SK-N-SH treated with all-trans-retinoic acid at 6 μM for 48 hours (cell line): ENCODE measurements around the gene LDHAL6B.

Experiments used
- ATAC-seq: fragments of 200-7000 bp; cut with Tn5 transposase; 3 replicates; pipeline ENCODE4 v1.9.1; 2020; ENCODE audit warnings: mild to moderate bottlenecking, moderate library complexity
- ARNTL ChIP-seq: fragments of 450-650 bp; formaldehyde crosslinking; IDR thresholded peaks from 2 replicates; pipeline ENCODE4 v1.5.0; 2020; ENCODE audit warnings: low read depth, mild to moderate bottlenecking, moderate library complexity, borderline replicate concordance
- BACH2 ChIP-seq: fragments of 250-450 bp; sonication (Bioruptor Pico); IDR thresholded peaks from 2 replicates; pipeline ENCODE4 v1.9.0; 2021; ENCODE audit warnings: mild to moderate bottlenecking, borderline replicate concordance
- CSDC2 ChIP-seq: fragments of 250-450 bp; sonication (Bioruptor Pico); IDR thresholded peaks from 2 replicates; pipeline ENCODE4 v1.5.0; 2020; ENCODE audit warnings: mild to moderate bottlenecking, moderate library complexity
- ESRRG ChIP-seq: fragments of 250-450 bp; sonication (Bioruptor Pico); IDR thresholded peaks from 2 replicates; pipeline ENCODE4 v1.6.1; 2021; ENCODE audit warnings: mild to moderate bottlenecking
- GLIS3 ChIP-seq: fragments of 250-450 bp; sonication (Bioruptor Pico); IDR thresholded peaks from 2 replicates; pipeline ENCODE4 v1.5.0; 2020; ENCODE audit warnings: mild to moderate bottlenecking, moderate library complexity
- ISL1 ChIP-seq: fragments of 250-450 bp; sonication (Bioruptor Pico); IDR thresholded peaks from 2 replicates; pipeline ENCODE4 v2.1.2; 2022; ENCODE audit warnings: mild to moderate bottlenecking, moderate library complexity
- OSR1 ChIP-seq: fragments of 250-450 bp; sonication (Bioruptor Pico); IDR thresholded peaks from 2 replicates; pipeline ENCODE4 v1.8.0; 2022; ENCODE audit warnings: moderate library complexity, mild to moderate bottlenecking, inconsistent platforms
- PPARA ChIP-seq: fragments of 250-450 bp; sonication (Bioruptor Pico); IDR thresholded peaks from 2 replicates; pipeline ENCODE4 v1.5.0; 2020; ENCODE audit warnings: mild to moderate bottlenecking, borderline replicate concordance
- RARB ChIP-seq: fragments of 250-450 bp; sonication (Bioruptor Pico); IDR thresholded peaks from 2 replicates; pipeline ENCODE4 v1.8.0; 2021; ENCODE audit warnings: mild to moderate bottlenecking, moderate library complexity
- SNAI2 ChIP-seq: fragments of 250-450 bp; sonication (Bioruptor Pico); IDR thresholded peaks from 2 replicates; pipeline ENCODE4 v1.5.0; 2020; ENCODE audit warnings: mild to moderate bottlenecking, moderate library complexity
- TCF4 ChIP-seq: fragments of 250-450 bp; sonication (Bioruptor Pico); IDR thresholded peaks from 2 replicates; pipeline ENCODE4 v1.8.0; 2021; ENCODE audit warnings: mild to moderate bottlenecking, moderate library complexity, borderline replicate concordance
- TOX ChIP-seq: fragments of 250-450 bp; sonication (Bioruptor Pico); IDR thresholded peaks from 2 replicates; pipeline ENCODE4 v1.8.0; 2021; ENCODE audit warnings: mild to moderate bottlenecking, moderate library complexity, borderline replicate concordance
- ZC3H10 ChIP-seq: fragments of 250-450 bp; sonication (Bioruptor Pico); IDR thresholded peaks from 2 replicates; pipeline ENCODE4 v1.5.1; 2021; ENCODE audit warnings: mild to moderate bottlenecking, moderate library complexity
- ZFP3 ChIP-seq: fragments of 250-450 bp; sonication (Bioruptor Pico); IDR thresholded peaks from 2 replicates; pipeline ENCODE4 v1.5.0; 2020; ENCODE audit warnings: mild to moderate bottlenecking, moderate library complexity
- ZNF565 ChIP-seq: fragments of 450-650 bp; formaldehyde crosslinking; conservative IDR thresholded peaks from 2 replicates; pipeline ENCODE4 v1.5.0; 2020; ENCODE audit warnings: low read depth, mild to moderate bottlenecking, moderate library complexity
- ZNF70 ChIP-seq: fragments of 450-650 bp; formaldehyde crosslinking; IDR thresholded peaks from 2 replicates; pipeline ENCODE4 v1.5.0; 2020; ENCODE audit warnings: mild to moderate bottlenecking, moderate library complexity
- TF ChIP-seq, protein P1 (sequence below): fragments of 250-450 bp; sonication (Bioruptor Pico); IDR thresholded peaks from 2 replicates; pipeline ENCODE4 v1.8.0; 2020; ENCODE audit warnings: mild to moderate bottlenecking, moderate library complexity, borderline replicate concordance
- TF ChIP-seq, protein P2 (sequence below): fragments of 250-450 bp; sonication (Bioruptor Pico); IDR thresholded peaks from 2 replicates; pipeline ENCODE4 v1.5.1; 2021; ENCODE audit warnings: mild to moderate bottlenecking, moderate library complexity
- TF ChIP-seq, protein P3 (sequence below): fragments of 250-450 bp; sonication (Bioruptor Pico); IDR thresholded peaks from 2 replicates; pipeline ENCODE4 v1.5.1; 2020; ENCODE audit warnings: low read depth, mild to moderate bottlenecking, moderate library complexity
- TF ChIP-seq, protein P4 (sequence below): fragments of 250-450 bp; sonication (Bioruptor Pico); IDR thresholded peaks from 2 replicates; pipeline ENCODE4 v1.8.0; 2021; ENCODE audit warnings: low read depth, mild to moderate bottlenecking, moderate library complexity, borderline replicate concordance

The LDHAL6B gene

DNA sequence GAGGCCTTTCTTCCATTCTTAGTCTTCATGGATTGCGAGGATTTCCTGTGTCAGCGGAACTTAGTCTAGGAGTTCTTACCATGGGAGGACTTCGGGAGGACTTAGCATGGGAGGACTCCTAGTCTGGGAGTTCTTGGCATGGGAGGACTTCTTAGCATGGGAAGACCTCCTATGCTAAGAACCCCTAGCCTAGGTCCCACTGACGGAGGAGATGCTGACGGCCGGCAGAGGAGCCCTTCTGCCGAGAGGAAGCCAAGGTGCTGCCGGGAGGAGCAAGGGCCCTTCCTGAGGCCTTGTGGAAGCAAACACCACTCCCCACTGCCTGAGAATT is 35.6 kb upstream of the LDHAL6B start:
- ATAC-seq, result no peak
- TF ChIP-seq ESRRG (CRISPR knock-in tag), result no peak
- TF ChIP-seq SNAI2 (CRISPR knock-in tag), result no peak
- TF ChIP-seq ZNF565, result no peak
- no peak for TF ChIP-seq TOX
- TF ChIP-seq ARNTL (CRISPR knock-in tag), result no peak
- TF ChIP-seq CSDC2 (CRISPR knock-in tag), result no peak
- no peak for TF ChIP-seq BACH2 (CRISPR knock-in tag)
- no peak for TF ChIP-seq TCF4 (CRISPR knock-in tag)
- TF ChIP-seq ZFP3 (CRISPR knock-in tag), result no peak
- TF ChIP-seq OSR1, result no peak
- TF ChIP-seq ZC3H10 (CRISPR knock-in tag), result no peak

- no peak for ATAC-seq
- TF ChIP-seq, protein P1, sequence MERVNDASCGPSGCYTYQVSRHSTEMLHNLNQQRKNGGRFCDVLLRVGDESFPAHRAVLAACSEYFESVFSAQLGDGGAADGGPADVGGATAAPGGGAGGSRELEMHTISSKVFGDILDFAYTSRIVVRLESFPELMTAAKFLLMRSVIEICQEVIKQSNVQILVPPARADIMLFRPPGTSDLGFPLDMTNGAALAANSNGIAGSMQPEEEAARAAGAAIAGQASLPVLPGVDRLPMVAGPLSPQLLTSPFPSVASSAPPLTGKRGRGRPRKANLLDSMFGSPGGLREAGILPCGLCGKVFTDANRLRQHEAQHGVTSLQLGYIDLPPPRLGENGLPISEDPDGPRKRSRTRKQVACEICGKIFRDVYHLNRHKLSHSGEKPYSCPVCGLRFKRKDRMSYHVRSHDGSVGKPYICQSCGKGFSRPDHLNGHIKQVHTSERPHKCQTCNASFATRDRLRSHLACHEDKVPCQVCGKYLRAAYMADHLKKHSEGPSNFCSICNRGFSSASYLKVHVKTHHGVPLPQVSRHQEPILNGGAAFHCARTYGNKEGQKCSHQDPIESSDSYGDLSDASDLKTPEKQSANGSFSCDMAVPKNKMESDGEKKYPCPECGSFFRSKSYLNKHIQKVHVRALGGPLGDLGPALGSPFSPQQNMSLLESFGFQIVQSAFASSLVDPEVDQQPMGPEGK (CRISPR knock-in tag), result no peak
- TF ChIP-seq GLIS3 (CRISPR knock-in tag), result no peak
- TF ChIP-seq, protein P2, sequence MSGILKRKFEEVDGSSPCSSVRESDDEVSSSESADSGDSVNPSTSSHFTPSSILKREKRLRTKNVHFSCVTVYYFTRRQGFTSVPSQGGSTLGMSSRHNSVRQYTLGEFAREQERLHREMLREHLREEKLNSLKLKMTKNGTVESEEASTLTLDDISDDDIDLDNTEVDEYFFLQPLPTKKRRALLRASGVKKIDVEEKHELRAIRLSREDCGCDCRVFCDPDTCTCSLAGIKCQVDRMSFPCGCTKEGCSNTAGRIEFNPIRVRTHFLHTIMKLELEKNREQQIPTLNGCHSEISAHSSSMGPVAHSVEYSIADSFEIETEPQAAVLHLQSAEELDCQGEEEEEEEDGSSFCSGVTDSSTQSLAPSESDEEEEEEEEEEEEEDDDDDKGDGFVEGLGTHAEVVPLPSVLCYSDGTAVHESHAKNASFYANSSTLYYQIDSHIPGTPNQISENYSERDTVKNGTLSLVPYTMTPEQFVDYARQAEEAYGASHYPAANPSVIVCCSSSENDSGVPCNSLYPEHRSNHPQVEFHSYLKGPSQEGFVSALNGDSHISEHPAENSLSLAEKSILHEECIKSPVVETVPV, result no peak
- TF ChIP-seq, protein P3, sequence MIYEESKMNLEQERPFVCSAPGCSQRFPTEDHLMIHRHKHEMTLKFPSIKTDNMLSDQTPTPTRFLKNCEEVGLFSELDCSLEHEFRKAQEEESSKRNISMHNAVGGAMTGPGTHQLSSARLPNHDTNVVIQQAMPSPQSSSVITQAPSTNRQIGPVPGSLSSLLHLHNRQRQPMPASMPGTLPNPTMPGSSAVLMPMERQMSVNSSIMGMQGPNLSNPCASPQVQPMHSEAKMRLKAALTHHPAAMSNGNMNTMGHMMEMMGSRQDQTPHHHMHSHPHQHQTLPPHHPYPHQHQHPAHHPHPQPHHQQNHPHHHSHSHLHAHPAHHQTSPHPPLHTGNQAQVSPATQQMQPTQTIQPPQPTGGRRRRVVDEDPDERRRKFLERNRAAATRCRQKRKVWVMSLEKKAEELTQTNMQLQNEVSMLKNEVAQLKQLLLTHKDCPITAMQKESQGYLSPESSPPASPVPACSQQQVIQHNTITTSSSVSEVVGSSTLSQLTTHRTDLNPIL (CRISPR knock-in tag), result no peak
- TF ChIP-seq TCF4 (CRISPR knock-in tag), result no peak
- TF ChIP-seq BACH2 (CRISPR knock-in tag), result no peak
- TF ChIP-seq ZNF70 (CRISPR knock-in tag), result no peak
- TF ChIP-seq ZC3H10 (CRISPR knock-in tag), result no peak
- TF ChIP-seq, protein P4, sequence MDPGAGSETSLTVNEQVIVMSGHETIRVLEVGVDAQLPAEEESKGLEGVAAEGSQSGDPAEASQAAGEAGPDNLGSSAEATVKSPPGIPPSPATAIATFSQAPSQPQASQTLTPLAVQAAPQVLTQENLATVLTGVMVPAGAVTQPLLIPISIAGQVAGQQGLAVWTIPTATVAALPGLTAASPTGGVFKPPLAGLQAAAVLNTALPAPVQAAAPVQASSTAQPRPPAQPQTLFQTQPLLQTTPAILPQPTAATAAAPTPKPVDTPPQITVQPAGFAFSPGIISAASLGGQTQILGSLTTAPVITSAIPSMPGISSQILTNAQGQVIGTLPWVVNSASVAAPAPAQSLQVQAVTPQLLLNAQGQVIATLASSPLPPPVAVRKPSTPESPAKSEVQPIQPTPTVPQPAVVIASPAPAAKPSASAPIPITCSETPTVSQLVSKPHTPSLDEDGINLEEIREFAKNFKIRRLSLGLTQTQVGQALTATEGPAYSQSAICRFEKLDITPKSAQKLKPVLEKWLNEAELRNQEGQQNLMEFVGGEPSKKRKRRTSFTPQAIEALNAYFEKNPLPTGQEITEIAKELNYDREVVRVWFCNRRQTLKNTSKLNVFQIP (CRISPR knock-in tag), result no peak
- no peak for TF ChIP-seq CSDC2 (CRISPR knock-in tag)
- no peak for TF ChIP-seq SNAI2 (CRISPR knock-in tag)
- no peak for TF ChIP-seq RARB (CRISPR knock-in tag)
- no peak for TF ChIP-seq ISL1
Measured at GRCh38 chr15:59172289-59172901, 34.2 kb upstream of the LDHAL6B start.

GRCh38 chr15:59173194-59173593 is 33.4 kb upstream of the LDHAL6B start:
- no peak for ATAC-seq
- TF ChIP-seq ZC3H10 (CRISPR knock-in tag), result no peak
- no peak for TF ChIP-seq CSDC2 (CRISPR knock-in tag)
- TF ChIP-seq, protein P3 (CRISPR knock-in tag), result no peak
- TF ChIP-seq SNAI2 (CRISPR knock-in tag), result no peak
- TF ChIP-seq ZNF70 (CRISPR knock-in tag), result no peak
- TF ChIP-seq, protein P2, result no peak
- TF ChIP-seq PPARA, result no peak
- TF ChIP-seq BACH2 (CRISPR knock-in tag), result no peak
- TF ChIP-seq, all 23 proteins: peak for 0
